ENCODE measurements around the gene CD320.

Gene CD320

DNA sequence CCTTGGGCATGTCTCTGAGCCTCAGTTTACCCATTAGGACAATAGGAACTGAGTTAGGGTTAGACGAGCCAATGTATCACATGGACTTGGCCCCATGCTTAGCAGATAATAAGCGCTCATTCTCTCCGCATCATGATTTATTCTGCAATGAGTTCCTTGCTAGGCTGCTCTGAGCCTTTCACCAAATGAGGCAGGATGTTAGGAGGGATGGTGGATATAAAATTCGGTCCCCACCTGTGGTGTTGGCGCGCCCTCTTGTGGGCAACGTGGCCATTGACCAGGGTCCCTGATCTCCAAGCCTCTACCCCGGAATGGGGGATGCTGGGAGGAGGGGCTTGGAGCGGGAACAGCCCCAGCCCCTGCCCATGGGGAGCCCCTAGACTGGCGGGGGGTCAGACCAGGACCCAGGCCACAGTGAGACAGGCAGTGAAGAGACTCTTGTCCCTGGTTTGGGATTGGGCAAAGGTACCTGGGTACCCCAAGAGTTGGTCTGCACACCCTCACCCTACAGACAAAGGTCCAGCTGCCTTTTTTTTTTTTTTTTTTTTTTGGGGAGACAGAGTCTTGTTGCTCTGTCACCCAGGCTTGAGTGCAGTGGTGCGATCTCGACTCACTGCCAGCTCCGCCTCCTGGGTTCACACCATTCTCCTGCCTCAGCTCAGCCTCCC, 55.1 kb downstream of the CD320 start:
- peaks cover 10% of the 10 kb centered on the region for H3K36me3 ChIP-seq (ENCODE audit: control insufficient read depth, insufficient read depth, low read length)
- H3K27ac ChIP-seq (ENCODE audit: low read depth, low read length): no peak overlapping the region
- no peak overlapping the region for H3K4me3 ChIP-seq (ENCODE audit: low read length)
- H3K9ac ChIP-seq (ENCODE audit: low read length): no peak overlapping the region
- peaks cover 8% of the 10 kb centered on the region for H3K4me1 ChIP-seq (ENCODE audit: control insufficient read depth, insufficient read depth, low read length)
- no peaks in the 10 kb centered on the region for H3K27me3 ChIP-seq (ENCODE audit: control insufficient read depth, insufficient read depth, low read length)
